ENCODE data around the gene CACNG4.

Gene CACNG4

GRCh38 chr17:67018471-67019434 is 54.2 kb downstream of the CACNG4 start:
- no peak for DNase-seq
- no peak for TF ChIP-seq GATA1 (IDR thresholded peaks at IDR 0.05; ENCODE audit: low read depth, low read length)
- TF ChIP-seq POLR2A (IDR thresholded peaks at IDR 0.05; ENCODE audit: low read length), result no peak

GRCh38 chr17:67019809-67020208 is 55.3 kb downstream of the CACNG4 start:
- TF ChIP-seq GATA1 (IDR thresholded peaks at IDR 0.05; ENCODE audit: low read depth, low read length), result no peak
- TF ChIP-seq POLR2A (IDR thresholded peaks at IDR 0.05; ENCODE audit: low read length), result no peak
- no peak for DNase-seq

- TF ChIP-seq GATA1 (IDR thresholded peaks at IDR 0.05; ENCODE audit: low read depth, low read length) (no peak), POLR2A (IDR thresholded peaks at IDR 0.05; ENCODE audit: low read length) (no peak)
- no peak for DNase-seq
Measured at GRCh38 chr17:67020293-67020766, 55.8 kb downstream of the CACNG4 start.

GRCh38 chr17:67021196-67021595 is 56.7 kb downstream of the CACNG4 start:
- DNase-seq, result no peak
- no peak for TF ChIP-seq GATA1 (IDR thresholded peaks at IDR 0.05; ENCODE audit: low read depth, low read length)
- TF ChIP-seq POLR2A (IDR thresholded peaks at IDR 0.05; ENCODE audit: low read length), result no peak

- no peak for TF ChIP-seq GATA1 (IDR thresholded peaks at IDR 0.05; ENCODE audit: low read depth, low read length)
- TF ChIP-seq POLR2A (IDR thresholded peaks at IDR 0.05; ENCODE audit: low read length), result no peak
- no peak for DNase-seq
Measured at GRCh38 chr17:67021743-67022450, 57.4 kb downstream of the CACNG4 start.

GRCh38 chr17:67022451-67022810 is 57.9 kb downstream of the CACNG4 start:
- TF ChIP-seq POLR2A (IDR thresholded peaks at IDR 0.05; ENCODE audit: low read length), result no peak
- TF ChIP-seq GATA1 (IDR thresholded peaks at IDR 0.05; ENCODE audit: low read depth, low read length), result no peak
- DNase-seq, result no peak

- TF ChIP-seq GATA1 (IDR thresholded peaks at IDR 0.05; ENCODE audit: low read depth, low read length) (no peak), POLR2A (IDR thresholded peaks at IDR 0.05; ENCODE audit: low read length) (no peak)
- DNase-seq, result no peak
Measured at GRCh38 chr17:67024736-67025135, 60.2 kb downstream of the CACNG4 start.

- DNase-seq, result no peak
- no peak for TF ChIP-seq GATA1 (IDR thresholded peaks at IDR 0.05; ENCODE audit: low read depth, low read length)
- TF ChIP-seq POLR2A (IDR thresholded peaks at IDR 0.05; ENCODE audit: low read length), result no peak
Measured at GRCh38 chr17:67025216-67025792, 60.8 kb downstream of the CACNG4 start.

GRCh38 chr17:67026341-67026740 is 61.8 kb downstream of the CACNG4 start:
- TF ChIP-seq GATA1 (IDR thresholded peaks at IDR 0.05; ENCODE audit: low read depth, low read length), result no peak
- no peak for TF ChIP-seq POLR2A (IDR thresholded peaks at IDR 0.05; ENCODE audit: low read length)
- DNase-seq, result no peak

GRCh38 chr17:67027031-67027628 is 62.6 kb downstream of the CACNG4 start:
- DNase-seq, result no peak
- no peak for TF ChIP-seq GATA1 (IDR thresholded peaks at IDR 0.05; ENCODE audit: low read depth, low read length)
- TF ChIP-seq POLR2A (IDR thresholded peaks at IDR 0.05; ENCODE audit: low read length), result no peak

GRCh38 chr17:67030641-67031040 is 66.1 kb downstream of the CACNG4 start:
- DNase-seq, result no peak
- TF ChIP-seq POLR2A (IDR thresholded peaks at IDR 0.05; ENCODE audit: low read length), result no peak
- TF ChIP-seq GATA1 (IDR thresholded peaks at IDR 0.05; ENCODE audit: low read depth, low read length), result no peak

- DNase-seq, result no peak
- TF ChIP-seq GATA1 (IDR thresholded peaks at IDR 0.05; ENCODE audit: low read depth, low read length) (no peak), POLR2A (IDR thresholded peaks at IDR 0.05; ENCODE audit: low read length) (no peak)
Measured at GRCh38 chr17:67032382-67032781, 67.9 kb downstream of the CACNG4 start.

GRCh38 chr17:67032985-67033384 is 68.5 kb downstream of the CACNG4 start:
- TF ChIP-seq GATA1 (IDR thresholded peaks at IDR 0.05; ENCODE audit: low read depth, low read length) (no peak), POLR2A (IDR thresholded peaks at IDR 0.05; ENCODE audit: low read length) (no peak)
- DNase-seq, result no peak

GRCh38 chr17:67033613-67034012 is 69.1 kb downstream of the CACNG4 start:
- DNase-seq, result no peak
- TF ChIP-seq GATA1 (IDR thresholded peaks at IDR 0.05; ENCODE audit: low read depth, low read length), result no peak
- TF ChIP-seq POLR2A (IDR thresholded peaks at IDR 0.05; ENCODE audit: low read length), result no peak

Measured in erythroblast (primary cell).